Liver (tissue), 9 donors: Measurements from ENCODE around the gene CCNK. TPM values are rescaled to one million over a fixed set of nuclear protein-coding genes. Genes with fewer than 3 reads are reported as not detected.

Experiments
- DNase-seq: peaks from one replicate; pipeline ENCODE4 v3.0.0-alpha.2; 2017; ENCODE audit warnings: low spot score
- H3K27ac ChIP-seq, 2 donors: one replicate each; pipeline ENCODE4 v1.7.0; 2013; ENCODE audit warnings: inconsistent platforms in 2 of 2, low read length in 2 of 2, control low read depth in 1 of 2, low read depth in 1 of 2, mild to moderate bottlenecking in 1 of 2
- H3K27me3 ChIP-seq, 4 donors: one replicate each; pipeline versions ENCODE4 v1.6.1 to v1.7.0; 2013; ENCODE audit warnings: low read length in 3 of 4, inconsistent platforms in 1 of 4, mild to moderate bottlenecking in 1 of 4, moderate library complexity in 1 of 4; ENCODE audit not compliant: control insufficient read depth in 4 of 4, insufficient read depth in 4 of 4
- H3K36me3 ChIP-seq, 4 donors: one replicate each; pipeline versions ENCODE4 v1.6.1 to v1.7.0; 2013; ENCODE audit warnings: low read length in 3 of 4, mild to moderate bottlenecking in 3 of 4, low read depth in 1 of 4, moderate library complexity in 1 of 4; ENCODE audit not compliant: control insufficient read depth in 4 of 4, insufficient read depth in 3 of 4
- H3K4me1 ChIP-seq, 4 donors: one replicate each; pipeline versions ENCODE4 v1.6.1 to v1.7.0; 2013; ENCODE audit warnings: low read length in 3 of 4, mild to moderate bottlenecking in 3 of 4, moderate library complexity in 1 of 4; ENCODE audit not compliant: control insufficient read depth in 4 of 4, insufficient read depth in 4 of 4
- H3K4me3 ChIP-seq, 3 donors: one replicate each; pipeline versions ENCODE4 v1.6.1 to v1.7.0; 2013; ENCODE audit warnings: low read length in 3 of 3, control low read depth in 1 of 3, low read depth in 1 of 3, mild to moderate bottlenecking in 1 of 3
- H3K9ac ChIP-seq, 2 donors: one replicate each; pipeline ENCODE4 v1.7.0; 2013; ENCODE audit warnings: low read length in 2 of 2, mild to moderate bottlenecking in 2 of 2, moderate library complexity in 2 of 2, control low read depth in 1 of 2, low read depth in 1 of 2
- H3K9me3 ChIP-seq, 4 donors: one replicate each; pipeline versions ENCODE4 v1.6.1 to v1.7.0; 2013; ENCODE audit warnings: low read length in 3 of 4; ENCODE audit not compliant: control insufficient read depth in 4 of 4
- EGR1 ChIP-seq, 2 donors: IDR thresholded peaks; 2 replicates each; pipeline ENCODE4 v1.6.1; 2016 to 2018; ENCODE audit warnings: antibody characterized with exemption in 2 of 2, low read depth in 2 of 2
- FOXA1 ChIP-seq: IDR thresholded peaks from 2 replicates; pipeline ENCODE4 v1.6.1; 2016; ENCODE audit warnings: antibody characterized with exemption
- FOXA2 ChIP-seq: IDR thresholded peaks from 2 replicates; pipeline ENCODE4 v1.6.1; 2016; ENCODE audit warnings: antibody characterized with exemption
- GABPA ChIP-seq, 2 donors: IDR thresholded peaks in 1 of 2; conservative IDR thresholded peaks in 1 of 2; 2 replicates each; pipeline ENCODE4 v1.6.1; 2016; ENCODE audit warnings: antibody characterized with exemption in 2 of 2, mild to moderate bottlenecking in 1 of 2, moderate library complexity in 1 of 2
- HNF4A ChIP-seq, 2 donors: conservative IDR thresholded peaks; 2 replicates each; pipeline ENCODE4 v1.6.1; 2016; ENCODE audit warnings: antibody characterized with exemption in 2 of 2, mild to moderate bottlenecking in 2 of 2
- HNF4G ChIP-seq: IDR thresholded peaks from 2 replicates; pipeline ENCODE4 v1.6.1; 2016; ENCODE audit warnings: antibody characterized with exemption
- JUND ChIP-seq, 2 donors: IDR thresholded peaks; 2 replicates each; pipeline ENCODE4 v1.6.1; 2016; ENCODE audit warnings: antibody characterized with exemption in 2 of 2
- NR2F2 ChIP-seq: IDR thresholded peaks from 2 replicates; pipeline ENCODE4 v1.6.1; 2016; ENCODE audit warnings: antibody characterized with exemption
- RAD21 ChIP-seq, 2 donors: IDR thresholded peaks; 2 replicates each; pipeline ENCODE4 v1.6.1; 2016; ENCODE audit warnings: antibody characterized with exemption in 2 of 2, mild to moderate bottlenecking in 2 of 2
- RXRA ChIP-seq, 2 donors: IDR thresholded peaks; 2 replicates each; pipeline ENCODE4 v1.6.1; 2017 to 2018; ENCODE audit warnings: antibody characterized with exemption in 2 of 2, mild to moderate bottlenecking in 1 of 2
- SP1 ChIP-seq: IDR thresholded peaks from 2 replicates; pipeline ENCODE4 v1.6.1; 2018; ENCODE audit warnings: antibody characterized with exemption, mild to moderate bottlenecking
- TAF1 ChIP-seq: conservative IDR thresholded peaks from 2 replicates; pipeline ENCODE4 v1.6.1; 2016; ENCODE audit warnings: antibody characterized with exemption, mild to moderate bottlenecking
- YY1 ChIP-seq: IDR thresholded peaks from 2 replicates; pipeline ENCODE4 v1.6.1; 2016; ENCODE audit warnings: antibody characterized with exemption, mild to moderate bottlenecking
- WGBS: extraction: QIAGEN DNeasy Blood & Tissue Kit; methylation state at CpG from one replicate; pipeline ENCODE4 v1.1.7; 2013; 5-methylcytosine and 5-hydroxymethylcytosine counted together
- polyA plus RNA-seq, 2 donors: library from polyadenylated mRNA; stranded (reverse) in 1 of 2; unstranded in 1 of 2; fragments of 200-250 nt in 1 of 2; fragments of >200 nt in 1 of 2; fragmentation: Nextera tagmentation in 1 of 2; extraction: Ambion mirVana in 1 of 2; gene quantifications; one replicate each; pipeline versions ENCODE4 v1.2.1 to v1.2.3, GENCODE V29; 2013 to 2015
- total RNA-seq, 2 donors: library from RNA; depleted of rRNA; stranded (reverse); fragments of >200 nt; gene quantifications; one replicate each; pipeline ENCODE4 v1.2.3, GENCODE V29; 2014
- TF ChIP-seq, protein P1 (sequence below): fragments of 150-350 bp; IDR thresholded peaks from 2 replicates; pipeline ENCODE4 v1.5.1; 2017; ENCODE audit warnings: improper control_type of control experiment, low read depth, low read length; ENCODE audit not compliant: missing input control
- TF ChIP-seq, protein P2 (sequence below): IDR thresholded peaks from 2 replicates; pipeline ENCODE4 v1.6.1; 2016; ENCODE audit warnings: antibody characterized with exemption
- TF ChIP-seq, protein P3 (sequence below): IDR thresholded peaks from 2 replicates; pipeline ENCODE4 v1.6.1; 2016; ENCODE audit warnings: antibody characterized with exemption, mild to moderate bottlenecking
- TF ChIP-seq, protein P4 (sequence below): IDR thresholded peaks from 2 replicates; pipeline ENCODE4 v1.6.1; 2016; ENCODE audit warnings: antibody characterized with exemption
- donor health status: healthy.
- donor health status: healthy.
- donor health status: healthy.
- donor health status: healthy.
- donor health status: healthy.

The CCNK gene
- total and polyA plus RNA-seq, 4 donors, result 7.7 to 33.4 (median 13.2) TPM

DNA sequence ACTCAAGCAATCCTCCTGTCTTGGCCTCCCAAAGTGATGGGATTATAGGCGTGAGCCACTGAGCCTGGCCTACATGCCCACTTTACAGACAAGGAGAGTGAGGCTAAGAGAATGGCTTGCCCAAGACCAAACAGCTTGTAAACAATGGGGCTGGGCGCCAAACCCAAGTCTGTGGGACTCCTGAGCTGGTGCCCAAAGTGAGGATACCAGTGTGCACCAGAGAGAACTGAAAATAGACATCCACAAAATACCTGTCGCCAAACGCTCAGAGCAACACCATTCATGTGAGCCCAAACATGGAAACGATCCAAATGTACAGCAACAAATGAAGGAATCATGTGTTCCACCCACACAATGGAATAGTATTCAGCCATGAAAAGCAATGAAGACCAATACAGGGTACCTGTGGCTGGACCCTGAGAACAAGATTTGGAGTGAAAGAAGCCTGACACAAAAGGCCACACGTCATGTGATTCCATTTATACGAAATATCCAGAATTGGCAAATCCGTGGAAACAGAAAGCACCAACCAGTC is 38.2 kb downstream of the CCNK start:
- Histone ChIP-seq H3K27me3 (no peaks in the 10 kb centered on the region), H3K4me1 (peaks cover 0 to 16% (median 3%) of the 10 kb centered on the region in 4 donors), H3K4me3 (no peak overlapping the region), H3K9me3 (no peaks in the 10 kb centered on the region), H3K9ac (no peak overlapping the region), H3K27ac (no peak overlapping the region), H3K36me3 (peaks cover 0 to 15% (median 2%) of the 10 kb centered on the region in 4 donors)
- TF ChIP-seq, protein P1, sequence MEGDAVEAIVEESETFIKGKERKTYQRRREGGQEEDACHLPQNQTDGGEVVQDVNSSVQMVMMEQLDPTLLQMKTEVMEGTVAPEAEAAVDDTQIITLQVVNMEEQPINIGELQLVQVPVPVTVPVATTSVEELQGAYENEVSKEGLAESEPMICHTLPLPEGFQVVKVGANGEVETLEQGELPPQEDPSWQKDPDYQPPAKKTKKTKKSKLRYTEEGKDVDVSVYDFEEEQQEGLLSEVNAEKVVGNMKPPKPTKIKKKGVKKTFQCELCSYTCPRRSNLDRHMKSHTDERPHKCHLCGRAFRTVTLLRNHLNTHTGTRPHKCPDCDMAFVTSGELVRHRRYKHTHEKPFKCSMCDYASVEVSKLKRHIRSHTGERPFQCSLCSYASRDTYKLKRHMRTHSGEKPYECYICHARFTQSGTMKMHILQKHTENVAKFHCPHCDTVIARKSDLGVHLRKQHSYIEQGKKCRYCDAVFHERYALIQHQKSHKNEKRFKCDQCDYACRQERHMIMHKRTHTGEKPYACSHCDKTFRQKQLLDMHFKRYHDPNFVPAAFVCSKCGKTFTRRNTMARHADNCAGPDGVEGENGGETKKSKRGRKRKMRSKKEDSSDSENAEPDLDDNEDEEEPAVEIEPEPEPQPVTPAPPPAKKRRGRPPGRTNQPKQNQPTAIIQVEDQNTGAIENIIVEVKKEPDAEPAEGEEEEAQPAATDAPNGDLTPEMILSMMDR, result no peak
- no peak for TF ChIP-seq NR2F2
- no peak for TF ChIP-seq TAF1
- no peak for TF ChIP-seq FOXA1
- no peak for TF ChIP-seq RAD21 (IDR thresholded peaks at IDR 0.05)
- no peak for TF ChIP-seq RXRA (IDR thresholded peaks at IDR 0.05)
- no peak for TF ChIP-seq SP1
- TF ChIP-seq YY1, result no peak
- TF ChIP-seq, protein P2, sequence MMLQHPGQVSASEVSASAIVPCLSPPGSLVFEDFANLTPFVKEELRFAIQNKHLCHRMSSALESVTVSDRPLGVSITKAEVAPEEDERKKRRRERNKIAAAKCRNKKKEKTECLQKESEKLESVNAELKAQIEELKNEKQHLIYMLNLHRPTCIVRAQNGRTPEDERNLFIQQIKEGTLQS, result no peak
- TF ChIP-seq FOXA2, result no peak
- TF ChIP-seq JUND (IDR thresholded peaks at IDR 0.05), result no peak
- TF ChIP-seq HNF4A (conservative IDR thresholded peaks at IDR 0.05), result no peak
- TF ChIP-seq, protein P3, sequence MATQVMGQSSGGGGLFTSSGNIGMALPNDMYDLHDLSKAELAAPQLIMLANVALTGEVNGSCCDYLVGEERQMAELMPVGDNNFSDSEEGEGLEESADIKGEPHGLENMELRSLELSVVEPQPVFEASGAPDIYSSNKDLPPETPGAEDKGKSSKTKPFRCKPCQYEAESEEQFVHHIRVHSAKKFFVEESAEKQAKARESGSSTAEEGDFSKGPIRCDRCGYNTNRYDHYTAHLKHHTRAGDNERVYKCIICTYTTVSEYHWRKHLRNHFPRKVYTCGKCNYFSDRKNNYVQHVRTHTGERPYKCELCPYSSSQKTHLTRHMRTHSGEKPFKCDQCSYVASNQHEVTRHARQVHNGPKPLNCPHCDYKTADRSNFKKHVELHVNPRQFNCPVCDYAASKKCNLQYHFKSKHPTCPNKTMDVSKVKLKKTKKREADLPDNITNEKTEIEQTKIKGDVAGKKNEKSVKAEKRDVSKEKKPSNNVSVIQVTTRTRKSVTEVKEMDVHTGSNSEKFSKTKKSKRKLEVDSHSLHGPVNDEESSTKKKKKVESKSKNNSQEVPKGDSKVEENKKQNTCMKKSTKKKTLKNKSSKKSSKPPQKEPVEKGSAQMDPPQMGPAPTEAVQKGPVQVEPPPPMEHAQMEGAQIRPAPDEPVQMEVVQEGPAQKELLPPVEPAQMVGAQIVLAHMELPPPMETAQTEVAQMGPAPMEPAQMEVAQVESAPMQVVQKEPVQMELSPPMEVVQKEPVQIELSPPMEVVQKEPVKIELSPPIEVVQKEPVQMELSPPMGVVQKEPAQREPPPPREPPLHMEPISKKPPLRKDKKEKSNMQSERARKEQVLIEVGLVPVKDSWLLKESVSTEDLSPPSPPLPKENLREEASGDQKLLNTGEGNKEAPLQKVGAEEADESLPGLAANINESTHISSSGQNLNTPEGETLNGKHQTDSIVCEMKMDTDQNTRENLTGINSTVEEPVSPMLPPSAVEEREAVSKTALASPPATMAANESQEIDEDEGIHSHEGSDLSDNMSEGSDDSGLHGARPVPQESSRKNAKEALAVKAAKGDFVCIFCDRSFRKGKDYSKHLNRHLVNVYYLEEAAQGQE, result no peak
- TF ChIP-seq HNF4G, result no peak
- no peak for DNase-seq
- 93% methylated on average over 8 of the region's 8 CpGs for WGBS

DNA sequence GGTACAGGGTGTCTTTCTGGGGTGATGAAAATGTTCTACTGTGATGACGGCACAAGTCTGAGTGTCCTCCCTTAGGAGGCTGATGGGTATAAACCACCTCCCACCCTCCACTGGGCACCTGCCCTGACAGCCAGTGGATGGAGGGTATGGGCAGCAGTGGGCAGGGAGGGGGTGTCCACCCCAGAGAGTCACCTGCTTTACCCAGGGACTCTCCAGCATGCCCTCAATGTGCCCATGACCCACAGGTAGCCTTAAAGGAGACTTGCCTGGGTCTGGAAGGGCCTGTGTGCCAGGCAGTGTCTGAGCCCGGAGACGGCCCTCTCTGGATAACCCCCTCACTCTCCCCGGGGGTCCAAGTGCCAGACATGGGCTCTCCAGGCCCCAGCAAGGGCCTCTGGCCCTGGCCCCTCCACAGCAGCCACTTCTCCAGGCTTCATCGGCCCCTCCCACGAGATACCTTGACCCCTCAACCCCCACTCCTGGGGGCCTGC is 38.8 kb downstream of the CCNK start:
- 89% methylated on average over 6 of the region's 6 CpGs for whole genome bisulfite sequencing
- Histone ChIP-seq H3K27me3 (no peaks in the 10 kb centered on the region), H3K36me3 (peaks cover 0 to 9% (median under 1%) of the 10 kb centered on the region in 4 donors), H3K9ac (no peak overlapping the region), H3K27ac (no peak overlapping the region), H3K9me3 (no peaks in the 10 kb centered on the region), H3K4me3 (no peak overlapping the region), H3K4me1 (peaks cover 0 to 16% (median 3%) of the 10 kb centered on the region in 4 donors)
- no peak for DNase-seq
- TF ChIP-seq, protein P3, result no peak
- TF ChIP-seq GABPA (IDR thresholded peaks at IDR 0.05 in 1 of 2, conservative IDR thresholded peaks at IDR 0.05 in 1 of 2) (no peak), TAF1 (no peak), FOXA2 (no peak), JUND (IDR thresholded peaks at IDR 0.05) (no peak), RXRA (IDR thresholded peaks at IDR 0.05) (no peak), YY1 (no peak), HNF4A (conservative IDR thresholded peaks at IDR 0.05) (no peak), EGR1 (IDR thresholded peaks at IDR 0.05; ENCODE audit: low read depth in 2 of 2) (no peak), FOXA1 (no peak)
- TF ChIP-seq, protein P2, result no peak
- TF ChIP-seq, protein P4, sequence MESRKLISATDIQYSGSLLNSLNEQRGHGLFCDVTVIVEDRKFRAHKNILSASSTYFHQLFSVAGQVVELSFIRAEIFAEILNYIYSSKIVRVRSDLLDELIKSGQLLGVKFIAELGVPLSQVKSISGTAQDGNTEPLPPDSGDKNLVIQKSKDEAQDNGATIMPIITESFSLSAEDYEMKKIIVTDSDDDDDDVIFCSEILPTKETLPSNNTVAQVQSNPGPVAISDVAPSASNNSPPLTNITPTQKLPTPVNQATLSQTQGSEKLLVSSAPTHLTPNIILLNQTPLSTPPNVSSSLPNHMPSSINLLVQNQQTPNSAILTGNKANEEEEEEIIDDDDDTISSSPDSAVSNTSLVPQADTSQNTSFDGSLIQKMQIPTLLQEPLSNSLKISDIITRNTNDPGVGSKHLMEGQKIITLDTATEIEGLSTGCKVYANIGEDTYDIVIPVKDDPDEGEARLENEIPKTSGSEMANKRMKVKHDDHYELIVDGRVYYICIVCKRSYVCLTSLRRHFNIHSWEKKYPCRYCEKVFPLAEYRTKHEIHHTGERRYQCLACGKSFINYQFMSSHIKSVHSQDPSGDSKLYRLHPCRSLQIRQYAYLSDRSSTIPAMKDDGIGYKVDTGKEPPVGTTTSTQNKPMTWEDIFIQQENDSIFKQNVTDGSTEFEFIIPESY, result no peak
- TF ChIP-seq, protein P1, result no peak
